Epidermal melanocyte (primary cell): ENCODE measurements around the gene MTREX.

Experiments
- DNase-seq: peaks from one replicate; pipeline ENCODE4 v3.0.0; 2011; ENCODE audit warnings: low spot score; ENCODE audit not compliant: insufficient read length

The MTREX gene

GRCh38 chr5:55383254-55383653 is 75.5 kb downstream of the MTREX start:
- DNase-seq, result no peak

- DNase-seq, result no peak
These were observed 76.3 kb downstream of the MTREX start for GRCh38 chr5:55384072-55384471.

- no peak for DNase-seq
These were observed 77.4 kb downstream of the MTREX start for GRCh38 chr5:55385227-55385626.

- DNase-seq, result no peak
These were observed 78.1 kb downstream of the MTREX start for GRCh38 chr5:55385846-55386245.

- DNase-seq, result no peak
These were observed 78.6 kb downstream of the MTREX start for GRCh38 chr5:55386356-55386755.

GRCh38 chr5:55387865-55388264 is 80.1 kb downstream of the MTREX start:
- no peak for DNase-seq

GRCh38 chr5:55391707-55392106 is 83.9 kb downstream of the MTREX start:
- DNase-seq, result no peak

- no peak for DNase-seq
These were observed 84.9 kb downstream of the MTREX start for GRCh38 chr5:55392669-55393068.

- no peak for DNase-seq
These were observed 85.8 kb downstream of the MTREX start for GRCh38 chr5:55393501-55394175.

GRCh38 chr5:55402199-55402598 is 94.4 kb downstream of the MTREX start:
- DNase-seq, result no peak

- DNase-seq, result no peak
These were observed 98.5 kb downstream of the MTREX start for GRCh38 chr5:55406292-55406691.

GRCh38 chr5:55407059-55407684 is 99.4 kb downstream of the MTREX start:
- DNase-seq, result no peak

GRCh38 chr5:55407984-55408383 is 100.2 kb downstream of the MTREX start:
- DNase-seq, result no peak

GRCh38 chr5:55409775-55410174 is 102.0 kb downstream of the MTREX start:
- DNase-seq, result no peak

- no peak for DNase-seq
These were observed 103.1 kb downstream of the MTREX start for GRCh38 chr5:55410845-55411244.

GRCh38 chr5:55411876-55412275 is 104.1 kb downstream of the MTREX start:
- DNase-seq, result no peak

- no peak for DNase-seq
These were observed 105.9 kb downstream of the MTREX start for GRCh38 chr5:55413644-55414043.

GRCh38 chr5:55415071-55415470 is 107.3 kb downstream of the MTREX start:
- no peak for DNase-seq

- DNase-seq, result no peak
These were observed 108.5 kb downstream of the MTREX start for GRCh38 chr5:55416306-55416705.

GRCh38 chr5:55418994-55419968 is 111.5 kb downstream of the MTREX start:
- no peak for DNase-seq

GRCh38 chr5:55421074-55421529 is 113.3 kb downstream of the MTREX start:
- DNase-seq, result no peak

GRCh38 chr5:55426455-55426854 is 118.7 kb downstream of the MTREX start:
- DNase-seq, result no peak
